AG08395 (cell line): ENCODE measurements around the gene PSMB5.

ENCODE experiments used
- DNase-seq: peaks from one replicate; pipeline ENCODE4 v3.0.0; 2012; ENCODE audit warnings: mixed read lengths, low spot score

Gene PSMB5

DNA sequence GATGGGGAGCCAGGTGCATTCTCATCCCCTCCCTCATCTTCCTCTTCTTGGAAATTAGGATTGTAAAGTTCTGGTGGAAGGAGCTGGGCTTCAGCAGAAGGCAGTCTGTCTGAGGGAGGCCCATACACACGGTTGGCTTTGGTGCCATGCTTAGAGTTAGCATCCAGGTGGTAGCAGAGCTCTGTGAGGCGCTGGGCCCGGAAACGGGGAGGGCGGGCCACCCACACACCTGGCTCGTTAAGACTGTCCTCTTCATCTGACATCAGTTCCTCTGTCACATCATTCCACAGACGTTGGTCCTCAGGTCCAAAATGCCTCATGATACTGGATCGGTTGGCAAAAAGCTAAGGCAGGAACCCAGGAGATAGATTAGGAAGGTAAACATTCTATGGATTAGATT is 47.4 kb downstream of the PSMB5 start:
- DNase-seq, result no peak

DNA sequence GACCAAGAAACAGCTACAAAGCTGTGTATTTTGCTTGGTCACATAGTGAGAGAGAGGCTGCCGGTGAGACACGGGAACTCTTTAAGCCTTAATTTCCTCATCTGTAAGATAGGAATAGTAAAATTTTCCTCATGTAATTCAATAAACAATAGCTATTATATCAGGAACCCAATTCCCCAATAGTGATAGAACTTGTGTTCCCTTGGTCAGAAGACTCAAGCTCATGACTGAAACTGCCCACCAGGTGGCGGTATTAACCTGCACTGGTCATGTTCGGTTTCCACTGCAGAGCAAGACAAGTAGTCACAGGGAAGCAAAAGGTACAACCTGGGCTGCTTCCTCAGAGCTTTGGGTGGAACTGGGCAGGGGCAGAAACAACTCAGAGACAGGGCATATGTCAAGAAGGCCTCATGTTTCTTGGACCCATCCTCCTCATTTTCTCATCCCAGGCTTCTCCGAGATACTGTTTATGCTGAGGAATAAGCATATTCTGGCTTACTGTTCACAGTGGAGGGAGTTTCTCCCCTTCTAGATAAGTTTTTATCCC is 48.1 kb downstream of the PSMB5 start:
- DNase-seq, result peak; percentile 85

DNA sequence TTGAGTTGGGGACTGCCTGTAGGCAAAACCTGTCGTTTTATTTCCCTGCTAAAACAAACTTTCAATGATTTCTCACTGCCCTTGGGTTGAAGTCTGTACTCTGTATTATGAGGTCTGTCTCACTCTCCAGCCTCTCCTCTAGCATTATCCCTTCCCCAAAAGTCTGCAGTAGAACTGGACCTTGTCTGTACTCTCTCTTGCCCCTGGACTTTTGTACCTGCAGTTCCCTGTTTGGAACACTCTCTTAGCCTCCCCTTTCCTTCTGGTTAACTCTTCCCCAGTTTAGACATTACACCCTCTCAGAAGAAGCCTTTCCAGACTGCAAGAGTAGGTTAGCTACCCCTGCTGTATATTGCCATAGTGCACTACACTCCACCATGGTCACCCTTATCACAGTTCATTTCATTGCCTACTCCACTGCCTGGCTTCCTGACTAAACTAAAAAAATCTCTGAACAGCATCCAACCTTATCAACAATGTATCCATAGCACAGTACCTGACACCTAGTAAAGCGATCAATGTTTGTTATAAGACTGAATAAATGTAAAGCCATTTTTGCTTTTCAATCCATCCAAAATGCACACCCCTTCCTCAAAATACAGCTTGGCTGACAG is 48.7 kb downstream of the PSMB5 start:
- no peak for DNase-seq

DNA sequence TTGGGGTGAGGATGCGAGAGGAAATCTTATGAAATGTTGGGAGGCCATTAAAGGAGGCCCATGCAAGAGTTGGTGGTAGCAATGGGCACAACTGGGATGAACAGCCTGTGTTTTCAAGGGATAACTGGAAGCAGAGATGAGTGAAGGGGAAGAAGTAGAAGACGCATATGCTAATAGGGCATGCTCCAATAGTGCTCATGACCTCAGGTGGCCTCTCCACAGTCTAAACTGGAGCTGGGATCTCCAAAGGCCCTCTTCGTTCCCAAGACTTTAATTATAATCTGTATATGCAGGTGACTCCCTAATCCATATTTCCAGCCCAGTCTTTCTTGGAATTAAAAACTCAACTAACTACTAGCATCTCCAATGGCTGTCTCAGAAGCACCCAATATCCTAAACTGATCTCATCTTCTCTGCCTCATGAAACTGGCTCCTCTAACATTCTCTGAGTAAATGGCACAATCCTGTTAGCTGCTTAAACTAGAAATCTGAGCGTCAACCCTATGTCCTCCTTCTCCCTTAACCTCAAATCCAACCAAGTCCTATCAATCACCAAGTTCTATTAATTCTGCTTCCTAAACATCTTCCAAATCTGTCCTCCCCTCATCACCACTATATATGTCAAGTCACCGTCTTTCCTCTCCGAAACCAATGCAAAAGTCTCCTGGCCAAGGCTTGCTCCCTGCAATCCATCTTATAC is 49.6 kb downstream of the PSMB5 start:
- no peak for DNase-seq

DNA sequence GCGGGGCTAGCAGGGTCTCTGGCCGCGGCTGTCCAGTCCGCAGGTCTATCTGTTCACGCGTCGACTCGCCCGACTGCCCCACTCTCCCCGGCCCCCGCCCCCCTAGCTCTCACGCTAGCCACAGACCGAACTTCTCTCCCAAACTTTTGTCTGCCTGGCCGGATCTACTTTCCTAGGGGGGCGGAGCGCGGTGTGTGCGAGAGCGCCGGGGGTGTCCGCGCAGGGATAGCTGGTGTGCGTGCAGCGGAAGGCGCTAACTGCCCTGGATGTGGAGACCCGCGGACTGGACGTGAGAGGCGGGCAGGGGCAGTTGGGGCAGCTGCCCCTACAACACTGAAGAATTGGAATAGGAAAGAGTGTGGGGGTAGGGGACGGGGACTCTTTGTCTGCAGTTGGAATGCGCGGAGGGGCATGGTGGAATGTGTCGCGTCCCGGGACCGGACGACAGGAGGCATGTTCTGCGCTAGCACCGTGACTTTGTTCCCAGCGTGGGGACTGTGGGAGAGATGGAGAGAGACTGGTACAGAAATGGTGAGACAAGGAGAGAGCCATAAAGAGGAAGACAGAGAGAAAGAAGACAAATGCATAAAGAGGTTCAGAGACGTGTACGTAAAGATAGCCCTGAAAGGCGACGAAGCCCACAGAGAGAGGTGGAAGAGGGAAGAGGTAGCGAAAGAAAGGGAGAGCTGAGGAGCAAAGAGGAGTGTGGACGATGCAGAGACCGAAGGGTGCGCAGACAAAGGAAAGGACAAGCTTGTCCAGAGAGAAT is 52.0 kb downstream of the PSMB5 start, which contains the start of gene AJUBA:
AJUBA (minus strand) TSS at position 75 of the 769 bp plus-strand sequence. CDS start 285 bp downstream, outside the sequence.
- peak; percentile 94 for DNase-seq

DNA sequence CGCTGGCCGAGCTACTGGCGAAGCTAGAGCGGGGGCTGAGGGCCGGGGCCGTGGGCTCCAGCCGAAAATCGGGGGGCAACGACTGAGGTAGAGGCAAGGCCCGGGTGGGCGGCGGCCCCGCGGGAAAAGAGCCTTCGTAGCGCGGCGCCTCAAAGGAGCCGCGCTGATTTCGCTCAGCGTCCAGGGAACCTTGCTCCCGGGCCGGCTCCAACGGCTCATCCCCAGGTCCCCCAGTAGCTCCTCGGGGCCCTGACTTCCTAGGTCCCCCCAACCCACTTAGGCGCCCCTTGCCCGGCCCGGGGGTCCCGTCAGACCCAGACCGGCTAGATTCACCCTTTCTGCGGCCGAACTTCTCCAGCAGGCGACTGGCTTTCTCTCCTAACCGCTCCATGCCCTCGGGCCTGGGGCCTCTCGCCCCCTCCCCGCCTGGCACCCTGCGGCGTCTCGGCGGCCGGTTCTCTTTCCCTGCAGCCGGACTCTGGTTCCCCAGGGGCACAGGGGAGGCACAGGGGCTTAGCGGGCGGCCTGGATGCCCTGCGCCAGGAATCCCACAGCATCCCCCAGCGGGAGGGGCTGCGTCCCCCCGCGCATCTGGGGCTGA is 52.7 kb downstream of the PSMB5 start:
- DNase-seq, result no peak

DNA sequence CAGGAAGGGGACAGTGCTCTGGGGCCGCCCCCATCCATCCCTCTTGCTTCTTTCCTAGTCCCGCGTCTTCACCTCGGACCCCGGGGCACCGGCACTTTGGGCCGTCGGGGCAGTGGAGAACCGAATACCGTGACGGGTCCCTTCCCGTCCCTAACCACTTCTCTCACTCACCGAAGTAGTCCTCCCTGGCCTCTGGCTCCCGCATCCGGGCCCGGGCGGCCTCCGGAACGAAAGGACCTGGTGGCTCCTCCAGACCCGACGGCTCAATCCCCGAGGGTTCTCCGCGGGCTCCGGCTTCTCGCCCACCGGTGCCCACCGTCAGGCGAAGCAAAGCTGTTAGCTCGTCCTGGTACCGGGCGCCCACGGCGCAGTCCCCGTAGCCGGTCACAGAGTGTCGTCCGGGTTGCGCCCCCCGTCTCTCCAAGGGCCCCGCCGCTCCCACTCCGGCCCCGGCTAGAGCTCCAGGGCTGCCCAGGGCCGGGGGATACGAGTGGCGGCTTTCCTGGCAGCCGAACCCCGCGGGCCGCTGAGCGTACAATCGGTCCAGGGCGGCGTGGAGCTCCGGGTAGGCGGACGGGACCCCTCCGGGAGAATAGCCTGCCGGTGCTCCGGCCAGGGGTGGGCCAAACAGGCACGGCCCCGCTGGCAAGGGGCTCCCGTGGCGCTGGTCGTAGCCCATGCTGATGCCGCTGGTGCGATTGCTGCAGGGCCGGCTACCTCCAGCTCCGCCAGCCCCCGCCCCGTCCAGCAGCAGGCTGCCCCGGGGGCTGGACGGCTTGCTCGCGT is 53.4 kb downstream of the PSMB5 start:
- no peak for DNase-seq

DNA sequence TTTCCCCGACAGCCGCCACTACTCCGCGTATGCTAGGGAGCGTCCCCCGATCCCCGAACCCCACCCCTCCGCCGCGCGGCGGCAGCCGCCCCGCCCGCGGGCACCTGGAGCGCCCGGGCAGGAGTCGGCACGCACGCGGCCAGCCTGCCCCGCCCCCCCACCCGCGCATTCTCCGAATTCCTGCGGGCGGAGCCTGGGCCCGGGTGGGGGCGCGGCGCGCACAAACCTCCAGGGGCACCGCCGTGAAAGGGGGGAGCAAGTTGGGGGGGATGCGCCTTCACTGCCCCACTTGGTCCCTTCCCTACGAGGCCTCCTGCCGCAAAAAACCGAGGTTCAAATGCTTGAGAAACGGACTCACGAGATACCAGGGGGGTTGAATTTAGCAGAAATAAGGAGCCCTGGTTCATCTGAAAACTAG is 54.0 kb downstream of the PSMB5 start:
- DNase-seq, result peak; percentile 84

DNA sequence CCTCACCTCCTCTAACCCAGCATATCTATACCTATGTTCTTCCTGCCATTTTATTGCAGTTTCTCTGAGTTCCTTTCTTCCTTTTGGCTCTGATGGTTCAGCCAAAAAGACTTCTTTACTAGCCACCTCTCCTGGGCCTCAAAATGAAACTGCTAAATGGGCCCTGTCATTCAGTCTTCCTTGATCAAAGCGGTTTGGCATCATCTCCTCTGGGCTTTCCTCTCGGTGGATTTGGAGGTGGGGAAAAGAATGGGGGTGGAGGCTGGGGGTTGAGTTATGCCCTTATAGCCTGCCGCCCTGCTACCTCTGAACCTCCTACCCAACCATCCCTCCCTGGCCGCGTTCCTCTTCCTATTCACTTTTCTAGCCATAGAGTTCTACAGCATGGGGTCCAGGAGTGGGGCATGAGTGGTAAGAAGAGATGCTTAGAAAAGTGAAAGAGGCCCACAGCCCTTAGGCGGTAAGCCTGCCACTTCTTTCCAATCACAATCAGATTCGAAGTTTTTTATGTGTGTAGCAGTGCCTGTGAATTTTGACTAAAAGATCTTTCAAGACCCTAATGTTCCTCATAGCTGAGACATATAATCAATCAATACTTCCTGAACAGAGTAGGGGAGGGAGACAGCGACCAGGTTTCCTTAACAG is 54.8 kb downstream of the PSMB5 start:
- DNase-seq, result no peak

DNA sequence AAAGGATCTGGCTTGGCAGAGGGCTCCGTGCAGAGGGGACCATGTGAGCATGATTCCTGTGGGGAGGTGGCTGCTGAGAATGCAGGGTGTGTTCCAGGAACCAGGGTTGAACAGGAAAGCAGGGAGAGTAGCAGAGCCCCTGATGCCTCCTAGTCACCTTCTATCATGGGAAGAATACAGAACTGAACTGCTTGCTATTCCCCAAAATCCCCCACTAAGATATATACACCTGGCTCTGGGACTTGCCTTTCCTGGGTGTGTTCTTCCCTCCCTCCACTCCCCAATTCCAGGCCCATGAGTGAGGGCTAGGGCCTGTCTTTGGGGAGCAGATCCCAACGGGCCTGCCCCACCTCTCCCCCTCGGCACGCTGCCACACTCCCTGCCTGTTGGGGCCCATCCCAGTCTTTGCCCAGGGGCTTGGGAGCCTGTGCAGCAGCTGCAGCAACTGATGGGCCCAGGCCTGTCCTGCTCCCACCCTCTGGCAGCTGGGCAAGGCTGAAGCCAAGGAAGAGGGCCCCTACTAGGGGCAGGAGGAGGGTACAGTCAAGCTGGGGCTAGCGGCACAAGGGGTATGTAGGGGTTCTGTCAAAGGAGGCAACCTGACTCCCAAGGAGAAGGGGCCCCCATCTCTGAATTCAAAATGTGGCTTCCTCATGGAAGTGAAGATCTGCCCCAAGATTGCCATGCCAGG is 55.6 kb downstream of the PSMB5 start:
- DNase-seq, result no peak

DNA sequence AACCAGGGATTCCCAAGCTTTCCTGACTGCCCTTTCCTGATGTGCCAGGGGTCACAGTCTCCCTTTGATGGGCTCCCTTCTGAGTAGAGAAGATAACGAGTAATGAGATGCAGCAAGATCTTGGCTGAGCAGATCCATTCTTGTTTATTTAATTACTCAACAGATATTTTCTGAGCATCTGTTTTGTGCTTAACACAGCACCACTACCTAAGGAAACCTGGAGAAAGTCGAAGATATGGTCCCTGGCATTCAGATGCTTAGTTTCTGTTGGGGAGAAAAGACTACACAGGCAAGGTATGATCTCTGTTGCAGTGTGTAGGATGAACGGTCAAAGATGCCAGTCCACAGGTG is 56.2 kb downstream of the PSMB5 start:
- DNase-seq, result no peak

DNA sequence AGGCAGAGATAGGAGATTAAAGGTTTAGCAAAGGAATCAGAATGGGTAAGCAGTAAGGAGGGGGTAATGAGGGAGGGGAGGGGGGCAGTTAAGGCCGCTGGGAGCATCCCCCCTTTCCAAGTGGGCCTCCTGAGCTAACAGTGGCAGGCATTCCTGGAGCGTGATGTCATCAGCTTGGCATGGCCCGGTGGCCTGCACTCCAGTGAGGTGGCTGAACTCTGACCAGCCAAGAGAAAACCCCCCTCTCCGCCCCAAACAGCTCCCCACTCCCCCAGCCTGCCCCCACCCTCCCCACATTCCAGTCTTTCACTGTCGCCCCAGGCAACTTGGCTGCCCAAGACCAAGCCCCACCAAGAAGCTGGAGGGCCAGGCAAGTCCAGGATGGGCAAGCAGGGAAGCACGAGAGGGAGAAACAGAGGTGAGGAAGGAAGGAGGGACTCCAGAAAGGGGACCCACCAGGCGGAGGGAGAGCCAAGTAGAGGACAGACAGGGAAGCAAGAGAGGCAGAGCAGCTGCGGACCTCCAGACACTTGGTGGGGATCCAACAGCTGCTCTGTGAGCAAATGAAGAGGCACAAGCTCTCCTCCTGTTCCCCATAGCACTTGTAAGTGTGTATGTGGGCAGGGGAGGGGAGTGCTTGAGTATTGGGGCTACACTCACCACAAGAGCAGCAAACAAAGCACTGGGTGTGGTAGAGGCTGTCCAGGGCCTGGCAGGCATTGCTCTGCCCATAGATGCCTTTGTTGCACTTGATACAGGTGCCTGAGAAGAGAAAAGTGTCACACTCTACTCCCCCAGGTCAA is 56.8 kb downstream of the PSMB5 start:
- peak; percentile 91 for DNase-seq

DNA sequence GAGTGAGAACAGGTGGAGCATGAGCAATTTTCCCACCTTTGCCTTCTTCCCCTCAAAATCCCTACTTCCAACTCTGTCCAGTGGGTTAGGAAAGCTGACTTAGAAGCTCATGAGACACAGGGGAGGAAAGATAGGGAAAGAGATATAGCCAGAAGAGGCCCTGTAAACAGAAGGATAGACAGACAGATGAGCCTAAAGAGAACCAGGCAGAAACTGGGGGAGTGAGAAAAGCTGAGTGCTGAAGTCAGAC is 57.3 kb downstream of the PSMB5 start:
- DNase-seq, result no peak

DNA sequence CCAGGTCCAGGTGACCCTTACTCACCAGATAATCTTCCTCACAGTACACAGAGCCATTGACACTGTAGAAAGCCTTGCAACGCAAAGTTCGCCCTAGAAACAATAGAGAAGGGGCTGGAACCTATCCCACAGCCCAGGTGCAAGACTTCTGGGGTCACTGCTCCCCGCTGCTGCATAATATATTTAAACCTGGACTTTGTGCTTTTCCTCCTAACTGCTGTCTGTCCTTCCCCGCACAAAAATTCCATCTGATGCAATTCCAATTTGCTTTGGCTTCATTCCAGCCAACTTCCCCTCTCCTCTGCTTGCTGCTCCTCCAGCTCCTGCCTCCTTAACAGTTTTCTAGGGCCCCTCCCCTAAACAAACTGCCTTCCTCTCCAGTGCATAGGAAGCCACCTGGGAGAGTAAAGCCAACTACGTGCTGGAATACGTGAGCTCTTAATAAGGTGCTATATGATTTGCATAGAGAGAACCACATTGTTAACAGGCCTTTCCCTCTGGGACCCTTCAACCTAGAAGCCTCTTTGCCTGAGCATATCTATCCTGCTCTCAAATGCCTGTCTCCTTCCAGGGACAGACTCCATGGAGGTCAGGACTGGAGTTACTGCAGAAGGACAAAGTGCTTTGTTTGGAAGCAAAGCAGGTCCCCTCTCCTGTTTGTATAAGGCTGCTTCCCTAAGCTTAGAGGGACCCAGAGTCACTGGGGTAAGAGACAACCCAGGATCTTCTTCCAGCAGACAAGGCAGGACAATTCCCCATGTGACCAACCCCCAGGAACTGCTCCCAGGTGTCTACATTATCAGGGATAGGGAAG is 57.9 kb downstream of the PSMB5 start:
- DNase-seq, result no peak
